GM06990 (cell line): ENCODE data around the gene LYPD6.

ENCODE experiments used
- DNase-seq: peaks from one replicate; pipeline ENCODE4 v3.0.0-alpha.2; 2011; ENCODE audit not compliant: insufficient read length; ENCODE audit errors: extremely low read depth
- H3K27me3 ChIP-seq: replicated peaks from 2 replicates; pipeline ENCODE4 v1.6.0; 2011; ENCODE audit warnings: low read length; ENCODE audit not compliant: control insufficient read depth, insufficient read depth
- H3K36me3 ChIP-seq: 2 replicates; pipeline ENCODE4 v1.5.1; 2011; ENCODE audit warnings: low read length; ENCODE audit not compliant: control insufficient read depth, insufficient read depth
- H3K4me3 ChIP-seq: replicated peaks from 2 replicates; pipeline ENCODE4 v1.5.1; 2011; ENCODE audit warnings: low read depth, mild to moderate bottlenecking, control low read depth, low read length
- CTCF ChIP-seq: IDR thresholded peaks from 2 replicates; pipeline ENCODE4 v1.5.1; 2011; ENCODE audit warnings: low read length, control low read depth, mild to moderate bottlenecking, inconsistent platforms; ENCODE audit not compliant: insufficient read depth, poor library complexity, severe bottlenecking

LYPD6 gene

DNA sequence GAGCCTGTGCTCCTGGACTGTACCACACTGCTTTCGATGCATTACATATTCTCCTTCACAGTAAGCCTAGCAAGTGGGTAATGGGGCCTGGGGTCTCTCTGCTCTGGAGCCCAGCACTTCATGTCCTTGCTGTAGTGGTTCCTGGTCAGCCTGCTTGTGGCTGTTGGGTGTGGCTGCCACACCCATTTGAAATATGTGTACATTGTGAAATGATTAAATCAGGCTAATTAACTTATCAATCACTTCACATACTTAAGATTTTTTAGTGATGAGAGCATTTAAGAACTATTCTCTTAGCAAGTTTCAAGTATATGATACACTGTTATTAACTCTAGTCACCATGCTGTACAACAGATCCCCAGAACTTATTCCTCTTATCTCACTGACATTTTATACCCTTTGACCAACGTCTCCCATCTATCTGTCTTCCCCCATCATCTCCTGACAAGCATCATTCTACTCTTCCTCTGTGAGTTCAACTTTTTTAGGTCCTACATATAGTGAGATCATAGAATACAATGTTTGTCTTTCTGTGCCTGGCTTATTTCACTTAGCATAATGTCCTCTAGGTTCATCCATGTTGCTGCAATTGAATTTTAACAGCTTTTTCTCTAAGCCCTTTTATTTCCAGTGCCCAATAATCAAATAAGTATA lies 92.1 kb downstream of the LYPD6 start:
- no peak for TF ChIP-seq CTCF
- H3K4me3 ChIP-seq = no peak overlapping the region
- no peak for DNase-seq
- H3K27me3 ChIP-seq = peaks cover 1% of the 10 kb centered on the region
- H3K36me3 ChIP-seq = no peaks in the 10 kb centered on the region

DNA sequence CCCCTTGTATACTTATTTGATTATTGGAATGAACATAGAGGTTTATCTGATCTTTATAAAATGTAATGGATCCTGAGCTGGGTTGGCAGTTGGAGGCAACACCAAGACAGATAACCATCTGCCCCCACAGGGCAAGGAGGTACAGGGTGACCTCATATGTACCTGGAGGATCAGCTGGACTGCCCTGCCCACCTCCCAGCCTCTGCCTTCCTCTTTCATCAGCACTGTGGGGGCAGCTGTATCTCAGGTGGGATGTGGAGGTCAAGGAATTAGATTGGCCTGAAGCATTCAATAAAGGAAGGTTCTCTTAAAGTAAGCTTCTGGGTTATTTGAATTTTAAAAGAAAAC lies 92.6 kb downstream of the LYPD6 start:
- DNase-seq = no peak
- H3K4me3 ChIP-seq = no peak overlapping the region
- H3K36me3 ChIP-seq = no peaks in the 10 kb centered on the region
- H3K27me3 ChIP-seq = peaks cover 1% of the 10 kb centered on the region
- no peak for TF ChIP-seq CTCF

DNA sequence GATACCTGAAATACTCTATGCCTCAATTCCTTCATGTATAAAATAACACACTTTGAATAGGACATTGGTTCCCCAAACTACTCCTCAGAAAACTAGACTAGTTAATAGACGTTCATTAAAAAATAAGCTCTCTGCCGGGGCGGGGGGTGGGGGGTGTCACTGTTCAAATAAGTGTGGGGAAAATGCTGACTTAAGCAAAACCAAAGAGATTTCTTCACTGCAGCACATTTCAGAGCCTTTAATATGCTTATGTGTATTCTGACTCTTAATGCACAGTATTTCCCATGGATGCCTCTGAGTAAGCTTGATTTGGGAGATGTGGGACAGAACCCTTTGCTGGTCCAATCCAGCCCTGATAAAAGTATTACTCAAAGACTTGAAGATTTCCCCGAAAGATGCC lies 93.2 kb downstream of the LYPD6 start:
- no peak for TF ChIP-seq CTCF
- Histone ChIP-seq H3K36me3 (no peaks in the 10 kb centered on the region), H3K27me3 (peaks cover 1% of the 10 kb centered on the region)

GRCh38 chr2:149427387-149427786 lies 97.0 kb downstream of the LYPD6 start:
- no peak for DNase-seq
- peaks cover 1% of the 10 kb centered on the region for H3K27me3 ChIP-seq
- no peak for TF ChIP-seq CTCF
- no peaks in the 10 kb centered on the region for H3K36me3 ChIP-seq
- H3K4me3 ChIP-seq = no peak overlapping the region

More for the DNA sequence above, 93.2 kb downstream of the LYPD6 start:
- no peak overlapping the region for H3K4me3 ChIP-seq
- no peak for DNase-seq

DNA sequence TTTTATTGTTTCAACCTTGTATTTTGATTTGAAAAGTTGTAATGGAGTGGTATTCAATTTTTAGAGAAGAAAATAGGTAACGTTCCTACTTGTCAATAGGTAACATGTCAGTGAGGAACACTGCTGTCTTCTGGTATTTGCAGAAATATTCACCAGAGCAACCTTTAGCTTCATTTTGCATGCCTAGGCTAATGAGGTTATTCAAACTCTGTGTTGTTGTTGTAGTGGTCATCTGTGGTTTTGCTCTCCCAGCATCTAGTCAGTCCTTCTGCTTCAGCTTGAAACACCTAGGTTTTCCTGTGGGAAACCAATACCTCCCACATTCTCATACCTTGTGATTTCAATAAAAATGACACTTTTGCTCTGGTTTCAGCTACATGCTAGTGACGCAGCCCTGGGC lies 98.4 kb downstream of the LYPD6 start:
- DNase-seq = no peak
- Histone ChIP-seq H3K4me3 (no peak overlapping the region), H3K36me3 (no peaks in the 10 kb centered on the region), H3K27me3 (peaks cover 1% of the 10 kb centered on the region)
- TF ChIP-seq CTCF = no peak
